22Rv1 (cell line): ENCODE measurements around the gene SETBP1.

Experiments
- H3K27ac ChIP-seq: fragments of 450-650 bp; 2 replicates; pipeline ENCODE4 v1.5.1; 2017
- CTCF ChIP-seq: fragments of 450-650 bp; IDR thresholded peaks from 2 replicates; pipeline ENCODE4 v1.5.1; 2017; ENCODE audit warnings: mild to moderate bottlenecking
- ZFX ChIP-seq: fragments of 450-650 bp; IDR thresholded peaks from 2 replicates; pipeline ENCODE4 v1.6.1; 2017; ENCODE audit warnings: antibody characterized with exemption, borderline replicate concordance

The SETBP1 gene

GRCh38 chr18:45090526-45091140 lies 409.9 kb downstream of the SETBP1 start:
- TF ChIP-seq ZFX (no peak), CTCF (no peak)
- H3K27ac ChIP-seq = no peak overlapping the region

- TF ChIP-seq ZFX = no peak
- no peak for TF ChIP-seq CTCF
- H3K27ac ChIP-seq = no peak overlapping the region
Measured at GRCh38 chr18:45100321-45101105, 419.8 kb downstream of the SETBP1 start.

- no peak overlapping the region for H3K27ac ChIP-seq
- TF ChIP-seq ZFX (no peak), CTCF (no peak)
Measured at GRCh38 chr18:45102126-45102525, 421.4 kb downstream of the SETBP1 start.

GRCh38 chr18:45102863-45103262 lies 422.2 kb downstream of the SETBP1 start:
- TF ChIP-seq CTCF = no peak
- no peak overlapping the region for H3K27ac ChIP-seq

GRCh38 chr18:45103319-45104048 lies 422.8 kb downstream of the SETBP1 start:
- no peak overlapping the region for H3K27ac ChIP-seq

GRCh38 chr18:45104049-45104395 lies 423.3 kb downstream of the SETBP1 start:
- no peak for TF ChIP-seq ZFX
- no peak for TF ChIP-seq CTCF
- H3K27ac ChIP-seq = no peak overlapping the region

More at GRCh38 chr18:45103319-45104048, 422.8 kb downstream of the SETBP1 start:
- TF ChIP-seq ZFX = no peak
- no peak for TF ChIP-seq CTCF

- TF ChIP-seq CTCF = no peak
- no peak for TF ChIP-seq ZFX
- H3K27ac ChIP-seq = no peak overlapping the region
Measured at GRCh38 chr18:45106331-45106774, 425.7 kb downstream of the SETBP1 start.
